Osteocyte (in vitro differentiated cells): Measurements from ENCODE around the gene SFXN2. TPM values are rescaled to one million over a fixed set of nuclear protein-coding genes. Genes with fewer than 3 reads are reported as not detected.
"Not testable (repeated sequence)": the region's sequence is repeated elsewhere in the genome, so short reads cannot be mapped to it uniquely, and the experiment has no call there.

Experiments
- DNase-seq: peaks from one replicate; pipeline ENCODE4 v3.0.0; 2021; ENCODE audit warnings: mixed read lengths; ENCODE audit not compliant: unreplicated experiment; ENCODE audit errors: extremely low spot score
- H3K27ac Mint-ChIP-seq: one replicate; pipeline ENCODE4 v1.8.0; 2021; ENCODE audit warnings: mild to moderate bottlenecking, mixed read lengths; ENCODE audit not compliant: unreplicated experiment
- H3K27me3 Mint-ChIP-seq: one replicate; pipeline ENCODE4 v1.8.0; 2021; ENCODE audit warnings: mixed read lengths; ENCODE audit not compliant: unreplicated experiment
- H3K36me3 Mint-ChIP-seq: one replicate; pipeline ENCODE4 v1.8.0; 2021; ENCODE audit warnings: mixed read lengths; ENCODE audit not compliant: unreplicated experiment
- H3K4me1 Mint-ChIP-seq: one replicate; pipeline ENCODE4 v1.8.0; 2021; ENCODE audit warnings: mixed read lengths; ENCODE audit not compliant: unreplicated experiment
- H3K4me3 Mint-ChIP-seq: one replicate; pipeline ENCODE4 v1.8.0; 2021; ENCODE audit warnings: mild to moderate bottlenecking, moderate library complexity, mixed read lengths; ENCODE audit not compliant: unreplicated experiment
- H3K9me3 Mint-ChIP-seq: one replicate; pipeline ENCODE4 v1.8.0; 2021; ENCODE audit warnings: mixed read lengths; ENCODE audit not compliant: unreplicated experiment
- total RNA-seq: library from RNA; stranded (reverse); gene quantifications from 2 replicates; pipeline ENCODE4 v1.2.1, GENCODE V29; 2021
- TF ChIP-seq, protein P1 (sequence below): fragments of 200-600 bp; sonication (generic); IDR thresholded peaks from 2 replicates; pipeline ENCODE4 v1.5.0; 2021; ENCODE audit warnings: antibody characterized with exemption, mild to moderate bottlenecking, moderate library complexity

The SFXN2 gene
- total RNA-seq, 1 donor from 2014 or later = 6.9 TPM

DNA sequence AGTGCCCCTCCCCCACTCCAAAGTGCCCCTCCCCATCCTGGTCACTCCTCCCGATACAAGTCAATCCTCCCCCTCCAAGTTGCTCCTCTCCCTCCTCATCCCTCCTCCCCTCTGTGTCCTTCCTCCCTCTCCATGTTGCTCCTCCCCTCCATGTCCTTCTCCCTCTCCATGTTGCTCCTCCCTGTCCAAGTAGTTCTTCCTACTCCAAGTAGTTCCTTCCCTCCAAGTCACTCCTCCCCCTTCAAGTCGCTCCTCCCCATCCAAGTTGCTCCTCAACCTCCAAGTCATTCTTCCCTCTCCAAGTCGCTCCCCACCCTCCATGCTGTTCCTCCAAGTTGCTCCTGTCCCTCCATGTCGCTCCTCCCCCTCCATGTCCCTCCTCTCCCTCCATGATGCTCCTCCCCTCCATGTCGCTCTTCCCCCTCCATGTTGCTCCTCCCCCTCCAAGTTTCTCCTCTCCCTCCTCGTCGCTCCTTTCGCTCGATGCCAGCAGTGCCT lies 20.7 kb downstream of the SFXN2 start:
- Mint-ChIP-seq H3K9me3 (no peaks in the 10 kb centered on the region), H3K36me3 (peaks cover 3% of the 10 kb centered on the region), H3K4me3 (no peak overlapping the region), H3K27me3 (no peaks in the 10 kb centered on the region), H3K4me1 (no peaks in the 10 kb centered on the region), H3K27ac (no peak overlapping the region)
- TF ChIP-seq, protein P1, sequence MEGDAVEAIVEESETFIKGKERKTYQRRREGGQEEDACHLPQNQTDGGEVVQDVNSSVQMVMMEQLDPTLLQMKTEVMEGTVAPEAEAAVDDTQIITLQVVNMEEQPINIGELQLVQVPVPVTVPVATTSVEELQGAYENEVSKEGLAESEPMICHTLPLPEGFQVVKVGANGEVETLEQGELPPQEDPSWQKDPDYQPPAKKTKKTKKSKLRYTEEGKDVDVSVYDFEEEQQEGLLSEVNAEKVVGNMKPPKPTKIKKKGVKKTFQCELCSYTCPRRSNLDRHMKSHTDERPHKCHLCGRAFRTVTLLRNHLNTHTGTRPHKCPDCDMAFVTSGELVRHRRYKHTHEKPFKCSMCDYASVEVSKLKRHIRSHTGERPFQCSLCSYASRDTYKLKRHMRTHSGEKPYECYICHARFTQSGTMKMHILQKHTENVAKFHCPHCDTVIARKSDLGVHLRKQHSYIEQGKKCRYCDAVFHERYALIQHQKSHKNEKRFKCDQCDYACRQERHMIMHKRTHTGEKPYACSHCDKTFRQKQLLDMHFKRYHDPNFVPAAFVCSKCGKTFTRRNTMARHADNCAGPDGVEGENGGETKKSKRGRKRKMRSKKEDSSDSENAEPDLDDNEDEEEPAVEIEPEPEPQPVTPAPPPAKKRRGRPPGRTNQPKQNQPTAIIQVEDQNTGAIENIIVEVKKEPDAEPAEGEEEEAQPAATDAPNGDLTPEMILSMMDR = no peak
- DNase-seq = no peak

DNA sequence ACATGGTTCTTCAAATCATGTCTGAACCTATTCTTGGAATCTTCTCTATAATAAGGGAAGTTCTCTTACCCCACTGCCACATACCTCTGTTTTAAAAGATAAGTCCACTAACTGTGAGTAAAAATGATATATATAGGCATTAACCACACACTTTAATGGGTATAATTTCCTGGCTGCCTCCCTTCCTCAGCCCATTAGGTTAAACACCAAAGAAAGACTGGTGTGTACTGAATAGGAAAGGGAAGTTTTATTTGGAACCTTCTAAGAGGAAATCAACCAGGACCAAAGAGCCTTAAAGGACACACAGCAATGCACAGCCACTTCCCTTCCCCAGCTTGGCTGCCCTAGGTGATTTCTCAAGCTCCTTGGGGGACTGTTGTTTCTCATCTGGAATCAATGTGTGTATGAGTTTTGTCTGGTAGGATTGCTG lies 24.3 kb downstream of the SFXN2 start:
- peaks cover 8% of the 10 kb centered on the region for H3K4me1 Mint-ChIP-seq
- H3K4me3 Mint-ChIP-seq = no peak overlapping the region
- H3K27ac Mint-ChIP-seq = no peak overlapping the region
- DNase-seq = no peak
- TF ChIP-seq, protein P1 = no peak
- no peaks in the 10 kb centered on the region for H3K27me3 Mint-ChIP-seq
- no peaks in the 10 kb centered on the region for H3K9me3 Mint-ChIP-seq
- H3K36me3 Mint-ChIP-seq = peaks cover 3% of the 10 kb centered on the region

DNA sequence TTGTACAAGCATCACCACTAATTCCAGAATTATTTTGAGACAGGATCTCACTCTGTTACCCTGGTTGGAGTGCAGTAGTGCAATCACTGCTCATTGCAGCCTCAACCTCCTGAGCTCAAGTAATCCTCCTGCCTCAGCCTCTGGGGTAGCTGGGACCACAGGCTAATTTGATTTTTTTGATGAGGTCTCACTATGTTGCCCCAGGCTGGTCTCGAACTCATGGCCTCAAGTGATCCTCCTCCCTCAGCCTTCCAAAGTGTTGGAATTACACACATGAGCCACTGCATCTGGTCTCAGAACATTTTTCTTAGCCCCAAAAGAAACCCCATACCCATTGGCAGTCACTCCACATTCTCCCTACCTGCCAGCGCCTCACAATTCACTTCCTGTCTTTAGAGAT lies 25.8 kb downstream of the SFXN2 start:
- Mint-ChIP-seq H3K4me1 (peaks cover 19% of the 10 kb centered on the region), H3K27ac (no peak overlapping the region), H3K9me3 (no peaks in the 10 kb centered on the region), H3K36me3 (peaks cover 2% of the 10 kb centered on the region), H3K27me3 (no peaks in the 10 kb centered on the region), H3K4me3 (no peak overlapping the region)
- no peak for DNase-seq
- TF ChIP-seq, protein P1 = no peak

DNA sequence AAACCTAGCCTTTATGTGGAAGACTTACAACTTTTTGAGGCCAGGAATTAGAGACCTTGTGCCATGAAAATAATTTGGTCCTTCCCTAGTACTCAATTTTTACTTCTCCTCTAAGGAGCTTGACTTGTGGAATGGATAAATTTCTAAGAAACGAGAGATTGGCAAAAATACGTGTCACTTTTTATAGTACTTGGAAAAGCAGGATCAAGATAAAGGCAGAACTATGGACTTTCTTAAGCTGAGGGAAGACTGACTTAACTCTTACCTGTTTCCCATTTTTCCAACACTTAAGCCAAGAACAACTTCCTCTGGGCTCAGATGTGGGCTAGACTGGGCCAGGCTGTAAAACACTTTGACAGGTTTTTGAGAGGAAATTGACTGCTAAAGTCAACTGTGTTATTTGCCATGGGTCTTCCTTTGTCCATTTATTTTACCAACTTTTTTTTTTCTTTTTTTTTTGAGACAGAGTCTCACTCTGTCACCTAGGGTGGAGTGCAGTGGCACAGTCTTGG lies 27.3 kb downstream of the SFXN2 start:
- H3K4me1 Mint-ChIP-seq = peaks cover 34% of the 10 kb centered on the region
- H3K36me3 Mint-ChIP-seq = peaks cover 2% of the 10 kb centered on the region
- DNase-seq = no peak
- H3K9me3 Mint-ChIP-seq = no peaks in the 10 kb centered on the region
- H3K4me3 Mint-ChIP-seq = no peak overlapping the region
- H3K27me3 Mint-ChIP-seq = no peaks in the 10 kb centered on the region
- H3K27ac Mint-ChIP-seq = no peak overlapping the region
- TF ChIP-seq, protein P1 = no peak

DNA sequence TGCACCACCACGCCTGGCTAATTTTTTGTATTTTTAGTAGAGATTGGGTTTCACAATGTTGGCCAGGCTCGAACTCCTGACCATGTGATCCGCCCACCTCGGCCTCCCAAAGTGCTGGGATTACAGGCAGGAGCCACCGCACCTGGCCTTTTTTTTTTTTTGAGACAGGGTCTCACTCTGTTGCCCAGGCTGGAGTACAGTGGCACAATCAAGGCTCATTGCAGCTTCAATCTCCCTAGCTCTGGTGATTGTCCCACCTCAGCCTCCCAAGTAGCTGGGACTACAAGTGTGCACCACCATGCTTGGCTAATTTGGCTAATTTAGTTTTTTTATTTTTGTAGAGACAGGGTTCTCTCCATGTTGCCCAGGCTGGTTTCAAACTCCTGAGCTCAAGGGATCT lies 27.9 kb downstream of the SFXN2 start:
- peak overlapping the region; percentile 58 for H3K27ac Mint-ChIP-seq
- not testable (repeated sequence) for H3K9me3 Mint-ChIP-seq, H3K36me3 Mint-ChIP-seq, H3K4me3 Mint-ChIP-seq, DNase-seq, H3K27me3 Mint-ChIP-seq
- peaks cover 36% of the 10 kb centered on the region for H3K4me1 Mint-ChIP-seq
